Measurements from ENCODE around the gene JMJD1C.
"Not testable (repeated sequence)": the region's sequence is repeated elsewhere in the genome, so short reads cannot be mapped to it uniquely, and the experiment has no call there.

JMJD1C gene

DNA sequence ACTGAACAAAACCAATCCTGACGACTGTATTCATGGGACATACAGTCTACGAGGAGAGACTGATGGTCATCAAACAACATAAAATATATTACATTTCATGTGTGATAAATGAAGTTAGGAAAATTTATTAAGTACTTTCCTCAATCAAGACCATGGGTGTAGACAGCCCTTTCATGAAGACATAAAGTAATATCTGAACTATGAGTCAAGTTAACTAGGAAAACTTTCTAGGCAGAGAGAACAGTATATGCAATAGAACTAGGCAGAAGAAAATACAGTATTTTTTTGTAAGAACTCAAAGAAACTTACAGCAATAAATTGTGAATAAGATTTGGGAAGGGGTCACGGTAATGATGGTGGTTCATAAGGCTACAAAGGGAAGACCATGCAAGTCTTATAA is 112.8 kb downstream of the JMJD1C start:
- no peak for DNase-seq

DNA sequence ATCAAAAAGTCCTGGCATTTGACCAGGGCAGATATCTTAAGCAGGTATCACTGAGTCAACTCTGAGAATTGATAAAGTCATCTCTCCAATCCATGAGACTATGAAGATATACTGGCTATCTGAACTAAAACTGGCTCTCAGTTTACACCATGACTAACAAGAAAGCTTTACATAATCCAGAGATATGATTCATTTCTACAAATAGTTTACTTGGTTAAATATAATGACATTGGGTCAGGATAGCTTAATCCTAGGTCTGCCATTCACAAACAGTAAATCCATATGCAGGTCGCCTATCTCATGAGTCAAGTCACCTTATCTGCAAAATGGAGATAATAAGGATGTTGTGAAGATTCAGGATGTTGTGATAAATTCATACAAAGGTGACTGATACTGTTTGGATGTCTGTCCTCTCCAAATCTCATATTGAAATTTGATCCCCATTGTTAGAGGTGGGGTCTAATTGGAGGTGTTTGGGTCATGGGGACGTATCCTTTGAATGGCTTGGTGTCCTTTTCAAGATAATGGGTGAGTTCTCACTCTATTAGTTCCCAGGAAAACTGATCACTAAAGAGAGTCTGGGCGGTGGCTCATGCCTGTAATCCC is 117.4 kb downstream of the JMJD1C start:
- DNase-seq, result no peak

DNA sequence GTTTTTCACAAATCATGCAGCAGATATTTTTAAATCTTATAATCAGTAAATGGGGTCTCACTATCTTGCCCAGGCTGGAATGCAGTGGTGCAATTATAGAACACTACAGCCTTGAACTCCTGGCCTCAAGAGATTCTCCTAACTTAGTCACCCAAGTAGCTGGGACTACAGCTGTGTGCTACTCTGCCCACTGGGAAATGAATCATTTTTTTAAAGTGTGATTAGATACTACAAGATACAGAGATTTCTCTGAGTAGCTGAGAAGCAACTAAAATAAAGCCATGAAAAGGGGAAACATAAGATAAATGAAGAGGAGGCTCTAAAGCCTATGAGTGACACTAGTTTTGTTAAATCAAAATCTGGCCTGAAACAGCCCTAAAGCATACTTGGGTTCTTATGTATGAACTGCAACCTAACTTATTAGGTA is 119.7 kb downstream of the JMJD1C start:
- no peak for DNase-seq

DNA sequence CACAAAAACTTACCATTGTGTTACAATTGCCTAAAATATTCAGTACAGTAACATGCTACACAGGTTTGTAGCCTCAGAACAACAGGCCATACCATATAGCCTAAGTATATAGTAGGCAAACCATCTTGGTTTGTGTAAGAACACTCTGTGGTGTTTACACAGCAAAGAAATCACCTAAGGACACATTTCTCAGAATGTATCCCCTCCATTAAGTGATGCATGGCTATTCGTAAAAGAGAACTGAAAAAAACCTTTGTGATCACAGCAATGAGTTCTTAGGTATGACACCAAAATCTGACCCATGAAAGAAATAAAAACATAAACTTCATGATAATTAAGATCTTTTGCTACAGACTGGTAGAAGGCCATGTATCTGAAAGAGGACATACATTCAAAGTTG is 121.5 kb downstream of the JMJD1C start:
- DNase-seq, result no peak

DNA sequence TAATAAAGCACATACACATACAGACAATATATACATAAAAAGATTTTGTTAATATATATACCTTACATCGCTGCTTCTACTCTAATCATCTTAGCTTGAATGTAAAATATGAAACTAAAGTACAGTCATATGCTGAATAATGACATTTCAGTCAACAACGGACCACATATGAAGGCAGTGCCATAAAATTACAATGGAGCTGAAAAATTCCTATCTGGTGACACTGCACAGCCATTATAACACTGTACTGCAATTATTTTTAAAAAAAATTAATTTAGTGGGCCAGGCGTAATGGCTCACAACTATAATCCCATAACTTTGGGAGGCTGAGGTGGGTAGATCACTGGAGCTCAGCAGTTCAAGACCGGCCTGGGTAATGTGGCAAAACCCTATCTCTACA is 122.3 kb downstream of the JMJD1C start:
- no peak for DNase-seq

DNA sequence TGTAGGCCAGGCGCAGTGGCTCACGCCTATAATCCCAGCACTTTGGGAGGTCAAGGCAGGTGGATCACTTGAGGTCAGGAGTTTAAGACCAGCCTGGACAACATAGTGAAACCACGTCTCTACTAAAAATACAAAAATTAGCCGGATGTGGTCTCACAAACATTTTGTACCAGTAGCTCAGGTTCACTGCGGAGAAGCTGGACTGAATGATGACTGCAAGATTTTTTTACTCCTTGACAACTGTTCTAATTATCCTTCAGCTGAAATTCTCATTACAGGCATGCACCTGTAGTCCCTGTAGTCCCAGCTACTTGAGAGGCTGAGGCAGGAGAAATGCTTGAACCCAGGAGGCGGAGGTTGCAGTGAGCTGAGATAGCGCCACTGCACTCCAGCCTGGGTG is 126.1 kb downstream of the JMJD1C start:
- not testable (repeated sequence) for DNase-seq

DNA sequence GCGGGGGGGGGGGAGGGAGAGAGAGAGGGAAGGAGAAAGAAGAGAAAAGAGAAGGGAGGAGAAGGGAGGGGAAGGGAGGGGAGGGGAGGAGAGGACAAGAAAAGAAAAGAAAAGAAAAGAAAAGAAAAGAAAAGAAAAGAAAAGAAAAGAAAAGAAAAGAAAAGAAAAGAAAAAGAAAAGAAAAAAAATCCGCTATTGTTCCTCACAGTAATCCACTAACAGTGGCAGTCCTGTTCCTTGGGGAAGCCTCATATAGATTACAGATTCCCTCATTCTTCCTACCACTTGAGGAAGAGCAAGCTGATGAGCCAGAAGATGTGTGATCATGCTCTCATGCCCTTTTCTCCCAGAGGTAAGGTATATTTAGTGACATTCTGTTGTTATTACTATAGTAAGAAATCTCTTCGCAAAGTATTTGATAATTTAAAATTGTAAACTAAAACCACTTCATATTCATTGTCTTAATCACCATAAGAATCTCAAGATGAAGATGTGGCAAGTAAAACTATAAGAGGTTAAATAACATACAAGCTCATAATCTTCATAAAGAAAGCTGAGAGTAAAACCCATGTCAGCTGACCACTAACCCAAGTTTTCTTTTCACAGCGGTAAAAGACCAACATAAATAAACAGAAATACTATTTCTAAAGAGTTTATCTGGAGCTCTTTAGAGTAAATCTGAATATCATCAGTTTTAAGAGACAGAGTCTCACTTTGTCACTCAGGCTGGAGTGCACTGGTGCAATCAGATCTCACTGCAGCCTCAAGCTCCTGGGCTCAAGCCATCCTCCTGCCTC is 128.1 kb downstream of the JMJD1C start:
- DNase-seq, result no peak

DNA sequence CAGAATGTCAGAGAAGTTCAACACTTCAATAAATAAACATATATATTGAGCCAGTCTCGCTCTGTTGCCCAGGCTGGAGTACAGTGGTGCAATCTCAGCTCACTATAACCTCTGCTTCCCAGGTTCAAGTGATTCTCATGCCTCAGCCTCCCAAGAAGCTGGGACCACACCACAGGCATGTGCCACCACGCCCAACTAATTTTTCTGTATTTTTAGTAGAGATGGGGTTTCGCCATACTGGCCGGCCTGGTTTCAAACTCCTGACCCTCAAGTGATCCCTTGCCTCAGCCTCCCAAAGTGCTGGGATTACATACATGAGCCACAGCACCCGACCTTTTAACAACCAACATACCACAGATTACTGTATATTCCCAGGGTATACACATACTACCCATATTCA is 134.2 kb downstream of the JMJD1C start:
- DNase-seq, result no peak

DNA sequence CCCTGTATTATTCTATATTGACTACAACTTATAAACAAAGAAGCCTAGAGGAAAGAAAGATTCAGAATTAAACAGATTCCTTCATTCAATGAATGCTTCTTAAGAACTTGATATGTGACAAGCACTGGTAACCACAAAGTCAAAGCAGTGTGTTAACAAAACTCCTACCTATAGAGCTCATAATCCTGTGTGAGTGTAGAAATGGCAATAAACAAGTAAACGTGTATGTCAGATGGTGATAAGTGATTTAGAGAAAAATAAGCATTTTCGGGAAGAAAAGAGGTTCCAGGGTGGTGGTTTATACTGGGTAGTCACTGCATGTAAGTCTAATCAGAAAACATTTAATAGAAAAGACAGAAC is 141.3 kb downstream of the JMJD1C start:
- DNase-seq, result no peak

DNA sequence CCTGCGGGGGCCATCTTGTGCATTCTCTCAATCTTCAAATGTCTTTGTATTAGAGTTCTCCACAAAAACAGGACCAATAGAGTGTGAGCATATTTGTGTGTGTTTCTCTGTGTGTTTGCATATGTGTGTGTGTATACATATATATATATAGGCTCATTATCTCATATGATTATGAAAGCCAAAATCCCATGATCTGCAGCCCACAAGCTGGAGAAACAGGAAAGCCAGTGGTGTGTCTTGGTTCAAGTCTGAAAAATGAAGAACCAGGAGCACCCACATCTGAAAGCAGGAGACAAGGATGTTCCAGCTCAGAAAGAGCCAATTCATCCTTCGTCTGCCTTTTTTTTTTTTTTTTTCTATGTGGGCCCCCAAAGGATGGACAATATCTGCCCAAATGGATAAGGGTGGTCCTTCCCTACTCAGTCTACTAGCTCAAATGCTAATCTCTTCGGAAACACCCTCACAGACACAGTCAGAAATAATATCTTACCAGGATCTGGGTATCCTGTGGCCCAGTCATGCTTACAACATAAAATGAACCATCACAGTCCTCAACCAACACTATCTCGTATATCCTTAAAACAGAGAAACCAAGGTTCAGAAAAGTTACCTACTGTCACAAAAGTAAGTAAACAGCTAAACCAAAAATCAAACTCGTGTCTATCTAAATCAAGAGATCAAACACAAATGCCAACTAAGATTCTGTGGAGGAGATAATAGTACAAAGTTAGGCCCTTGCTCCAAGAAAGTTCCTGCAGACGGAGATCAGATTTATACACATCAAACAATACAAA is 141.9 kb downstream of the JMJD1C start:
- DNase-seq, result no peak

DNA sequence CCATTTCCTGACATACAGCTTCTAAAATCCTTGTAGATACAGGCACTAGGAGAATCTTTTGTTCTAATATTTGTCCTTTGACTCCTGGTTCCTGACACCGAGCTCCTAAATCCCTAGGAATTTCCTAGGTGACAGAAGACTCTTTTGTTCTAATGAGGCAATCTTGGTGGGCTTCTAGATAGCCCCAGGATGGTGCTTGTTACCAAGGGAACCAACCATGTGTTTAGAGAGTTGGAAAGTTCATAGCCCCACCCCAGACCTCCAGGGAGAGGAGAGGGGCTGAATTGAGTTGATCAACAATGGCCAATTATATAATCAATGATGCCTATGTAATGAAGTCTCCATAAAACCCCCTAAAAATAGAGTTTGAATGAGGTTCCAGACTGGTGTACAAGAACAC is 145.1 kb downstream of the JMJD1C start:
- no peak for DNase-seq

DNA sequence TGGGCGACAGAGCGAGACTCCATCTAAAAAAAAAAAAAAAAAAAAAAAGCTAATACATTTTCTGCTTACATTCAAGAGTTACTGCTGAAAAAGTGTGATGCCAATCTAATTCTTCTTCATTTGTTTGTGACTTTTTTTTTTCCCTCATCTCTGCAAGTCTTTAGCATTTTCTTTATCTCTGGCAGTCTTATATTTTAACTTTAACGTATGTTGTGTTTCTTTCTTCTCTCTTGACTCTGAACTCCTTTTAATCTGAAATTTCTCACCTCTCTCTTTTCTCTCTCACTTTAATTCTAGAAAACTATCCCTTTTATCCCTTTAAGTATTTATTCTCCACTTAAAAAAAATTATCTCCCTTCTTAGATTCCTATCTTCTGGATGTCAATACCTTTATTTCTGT is 146.5 kb downstream of the JMJD1C start:
- DNase-seq, result no peak

DNA sequence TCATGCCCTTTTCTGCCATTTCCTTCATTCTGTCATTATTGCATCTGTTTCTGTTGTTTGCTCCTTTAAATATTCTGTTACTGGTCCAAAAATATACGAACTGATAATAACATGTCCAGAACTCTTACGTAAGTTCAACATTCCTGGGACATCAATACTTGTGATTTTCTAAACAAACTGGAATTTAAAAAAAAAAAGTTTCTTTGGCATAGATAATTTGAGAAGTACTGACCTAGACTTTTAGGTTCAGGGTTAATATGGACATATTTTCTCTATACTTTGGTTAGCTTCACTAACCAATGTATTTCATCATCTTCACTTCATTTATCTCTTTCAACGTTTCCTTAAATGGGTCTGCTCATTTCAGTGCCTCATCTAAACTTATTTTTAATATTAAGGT is 147.3 kb downstream of the JMJD1C start:
- DNase-seq, result no peak

DNA sequence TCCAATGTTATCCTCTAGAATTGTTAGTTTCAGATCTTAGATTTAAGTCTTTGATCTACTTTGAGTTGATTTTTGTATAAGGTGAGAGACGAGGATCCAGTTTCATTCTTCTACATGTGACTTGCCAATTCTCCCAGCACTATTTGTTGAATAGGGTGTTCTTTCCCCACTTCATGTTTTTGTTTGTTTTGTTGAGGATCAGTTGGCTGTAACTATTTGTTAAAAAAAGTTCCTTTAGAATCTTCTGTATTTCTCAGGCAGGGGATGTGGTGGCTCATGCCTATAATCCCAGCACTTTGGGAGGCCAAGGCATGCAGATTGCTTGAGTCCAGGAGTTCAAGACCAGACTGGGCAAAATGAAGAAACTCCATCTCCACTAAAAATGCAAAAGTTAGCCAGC is 151.8 kb downstream of the JMJD1C start:
- no peak for DNase-seq

DNA sequence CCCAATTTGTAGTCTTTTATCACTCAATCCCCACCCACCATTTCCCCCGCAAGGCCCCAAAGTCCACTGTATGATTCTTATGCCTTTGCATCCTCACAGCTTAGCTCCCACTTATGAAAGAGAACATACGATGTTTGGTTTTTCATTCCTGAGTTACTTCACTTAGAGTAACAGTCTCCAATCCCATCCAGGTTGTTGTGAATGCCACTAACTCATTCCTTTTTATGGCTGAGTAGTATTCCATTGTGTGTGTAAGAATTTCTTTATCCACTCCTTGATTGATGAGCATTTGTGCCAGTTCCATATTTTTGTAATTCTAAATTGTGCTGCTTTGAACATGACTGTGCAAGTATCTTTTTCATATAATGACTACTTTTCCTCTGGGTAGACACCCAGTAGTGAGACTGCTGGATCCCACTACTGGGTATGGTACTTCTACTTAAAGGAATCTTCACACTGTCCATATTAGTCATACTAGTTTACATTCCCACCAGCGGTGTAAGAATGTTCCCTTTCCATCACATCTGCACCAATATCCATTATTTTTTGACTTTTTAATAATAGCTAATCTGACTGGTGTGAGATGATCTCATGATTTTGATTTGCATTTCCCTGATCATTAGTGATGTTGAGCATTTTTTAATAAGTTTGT is 152.6 kb downstream of the JMJD1C start:
- DNase-seq, result no peak

DNA sequence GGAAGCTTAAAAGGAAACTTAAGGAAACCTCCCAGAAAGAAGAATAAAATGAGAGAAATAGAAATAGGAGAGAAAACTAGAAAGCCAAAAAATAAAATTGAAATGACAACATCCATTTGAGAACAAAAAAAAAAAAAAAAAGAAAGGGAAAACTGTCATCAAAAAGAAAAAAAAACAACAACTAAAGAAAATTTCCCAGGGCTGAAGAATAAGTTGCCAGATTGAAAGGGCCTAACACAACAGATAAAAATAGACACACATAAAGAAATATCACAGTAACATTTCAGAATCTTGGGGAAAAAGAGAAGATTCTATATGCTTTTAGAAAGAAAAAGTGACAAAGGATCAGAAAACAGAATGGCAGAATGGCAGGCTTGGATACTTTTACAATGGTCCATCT is 157.1 kb downstream of the JMJD1C start:
- DNase-seq, result no peak

DNA sequence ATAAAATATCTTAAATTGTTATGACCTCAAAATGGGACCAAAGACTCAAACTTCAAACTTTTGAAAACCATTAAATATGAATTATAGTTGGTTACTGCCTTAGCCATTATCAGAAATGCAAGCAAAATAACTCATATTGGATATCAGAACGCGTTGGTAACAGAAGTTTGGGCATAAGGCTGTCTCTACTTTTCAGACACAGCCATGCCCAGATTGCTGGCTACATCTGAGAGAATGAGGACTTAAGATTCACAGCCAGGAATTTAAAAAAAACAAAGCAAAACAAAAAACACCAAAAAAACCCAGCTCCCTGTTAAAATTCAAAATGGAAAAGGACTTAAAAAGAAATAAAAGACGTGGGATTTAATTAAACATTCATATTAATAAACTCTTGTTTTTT is 161.6 kb downstream of the JMJD1C start:
- DNase-seq, result no peak

DNA sequence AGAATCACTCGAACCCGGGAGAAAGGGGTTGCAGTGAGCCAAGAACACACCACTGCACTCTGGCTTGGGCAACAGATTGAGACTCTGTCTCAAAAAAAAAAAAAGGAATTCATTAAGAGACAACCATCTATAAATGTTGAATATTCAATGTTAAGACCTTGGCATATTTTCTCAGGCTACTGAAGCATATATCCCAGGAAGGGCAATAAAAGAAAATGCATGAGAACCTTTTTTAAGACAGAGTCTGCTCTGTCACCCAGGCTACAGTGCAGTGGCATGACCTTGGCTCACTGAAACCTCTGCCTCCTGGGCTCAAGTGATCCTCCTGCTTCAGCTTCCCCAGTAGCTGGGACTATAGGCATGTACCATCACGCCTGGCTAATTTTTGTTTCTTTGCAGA is 165.0 kb downstream of the JMJD1C start:
- no peak for DNase-seq

DNA sequence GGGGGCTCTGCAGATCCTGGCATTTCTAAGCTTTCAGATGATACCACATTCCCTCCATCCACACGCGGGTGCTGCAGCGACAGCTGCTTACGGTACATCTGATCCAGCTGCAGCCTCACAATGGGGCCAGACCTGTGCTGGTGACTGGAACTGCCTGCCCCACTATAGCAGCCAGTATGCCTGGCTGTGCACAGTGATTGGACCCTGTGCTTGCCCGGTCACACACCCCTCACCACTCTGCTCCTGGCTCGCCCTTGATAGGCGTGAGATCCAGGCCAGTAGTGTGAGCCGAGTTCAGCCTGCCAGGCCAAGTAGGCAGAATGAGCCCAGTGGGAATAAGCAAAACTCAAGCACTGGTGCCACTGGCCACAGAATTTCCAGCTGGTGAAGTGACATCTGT is 167.8 kb downstream of the JMJD1C start:
- no peak for DNase-seq

DNA sequence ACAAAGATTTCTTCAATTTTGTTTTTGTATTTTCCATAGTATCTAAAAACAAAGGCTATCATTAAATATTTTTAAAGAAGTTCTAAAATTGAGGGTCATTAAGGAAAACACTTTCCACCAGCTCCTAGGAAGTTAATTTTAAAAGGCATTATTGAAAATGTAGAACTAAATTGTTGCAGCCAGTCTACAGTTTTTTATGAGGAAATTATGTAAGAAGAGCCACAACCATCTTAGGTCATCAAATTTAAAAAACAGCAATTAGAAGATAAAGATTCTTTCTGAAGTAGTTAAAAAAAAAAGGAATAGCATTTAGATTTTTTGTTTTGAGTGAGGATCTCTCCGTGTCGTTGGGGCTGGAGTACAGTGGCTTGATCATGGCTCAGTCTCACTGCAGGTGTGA is 171.0 kb downstream of the JMJD1C start:
- DNase-seq, result no peak

DNA sequence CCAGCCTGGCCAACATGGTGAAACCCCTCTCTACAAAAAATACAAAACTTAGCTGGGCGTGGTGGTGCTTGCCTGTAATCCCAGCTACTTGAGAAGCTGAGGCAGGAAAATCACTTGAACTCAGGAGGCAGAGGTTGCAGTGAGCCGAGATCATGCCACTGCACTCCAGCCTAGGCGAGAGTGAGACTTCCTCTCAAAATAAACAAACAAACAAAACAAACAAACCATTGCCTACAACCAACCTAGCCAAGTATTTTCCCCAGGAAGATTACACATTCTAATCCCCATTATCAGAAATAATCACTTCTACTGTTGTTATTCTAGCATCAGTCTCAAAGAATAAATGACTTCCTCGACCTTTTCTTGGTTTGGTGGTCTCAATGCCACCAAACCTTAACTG is 172.9 kb downstream of the JMJD1C start:
- DNase-seq, result not testable (repeated sequence)

DNA sequence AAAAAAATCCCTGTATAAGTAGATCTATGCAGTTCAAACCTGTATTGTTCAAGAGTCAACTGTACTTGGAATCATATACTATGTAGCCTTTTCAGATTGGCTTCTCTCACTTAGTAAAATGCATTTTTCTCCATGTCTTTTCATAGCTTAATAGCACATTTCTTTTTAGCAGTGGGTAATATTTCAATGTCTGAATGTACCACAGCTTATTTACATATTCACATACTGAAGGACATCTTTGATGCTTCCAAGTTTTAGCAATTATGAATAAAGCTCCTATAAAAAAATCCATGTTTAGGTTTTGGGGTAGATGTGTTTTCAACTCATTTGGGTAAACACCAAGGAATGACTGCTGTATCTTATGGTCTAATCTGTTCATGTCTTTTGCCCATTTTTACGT is 177.6 kb downstream of the JMJD1C start:
- DNase-seq, result no peak

DNA sequence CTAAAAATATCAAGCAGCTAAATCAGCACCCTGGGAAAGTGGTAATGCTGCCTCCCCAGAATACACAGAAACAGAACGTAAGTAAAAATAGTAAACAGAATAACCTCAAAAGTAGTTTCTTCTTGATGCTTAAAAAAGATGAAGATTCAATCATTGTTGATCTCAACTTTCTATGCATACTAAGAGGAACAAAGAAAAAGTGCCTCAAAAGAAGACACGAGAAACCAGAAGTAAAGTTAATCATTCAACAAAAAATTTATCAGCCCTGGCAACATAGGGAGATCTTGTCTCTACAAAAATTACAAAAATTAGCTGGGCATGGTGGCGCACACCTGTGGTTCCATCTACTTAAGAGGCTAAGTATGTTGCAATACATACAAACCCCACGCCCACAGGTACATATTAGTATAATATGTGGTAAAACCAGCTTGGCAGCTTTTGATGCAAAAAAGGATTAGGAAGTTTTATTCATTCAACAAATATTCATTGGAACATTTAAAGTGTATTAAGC is 179.0 kb downstream of the JMJD1C start:
- no peak for DNase-seq
